Astrocyte (in vitro differentiated cells and primary cell): Measurements from ENCODE around the gene CLPX.

Experiments
- EZH2 ChIP-seq: IDR thresholded peaks from 2 replicates; pipeline ENCODE4 v1.6.1; 2012; ENCODE audit warnings: mild to moderate bottlenecking, low read length, inconsistent platforms; ENCODE audit not compliant: insufficient read depth
- TF ChIP-seq, protein P1 (sequence below): IDR thresholded peaks from 2 replicates; pipeline ENCODE4 v1.5.1; 2011; ENCODE audit warnings: low read depth, mild to moderate bottlenecking, inconsistent platforms, low read length, moderate library complexity; ENCODE audit not compliant: insufficient read depth

GRCh38 chr15:65101411-65101890 lies 83.7 kb downstream of the CLPX start:
- TF ChIP-seq, protein P1, sequence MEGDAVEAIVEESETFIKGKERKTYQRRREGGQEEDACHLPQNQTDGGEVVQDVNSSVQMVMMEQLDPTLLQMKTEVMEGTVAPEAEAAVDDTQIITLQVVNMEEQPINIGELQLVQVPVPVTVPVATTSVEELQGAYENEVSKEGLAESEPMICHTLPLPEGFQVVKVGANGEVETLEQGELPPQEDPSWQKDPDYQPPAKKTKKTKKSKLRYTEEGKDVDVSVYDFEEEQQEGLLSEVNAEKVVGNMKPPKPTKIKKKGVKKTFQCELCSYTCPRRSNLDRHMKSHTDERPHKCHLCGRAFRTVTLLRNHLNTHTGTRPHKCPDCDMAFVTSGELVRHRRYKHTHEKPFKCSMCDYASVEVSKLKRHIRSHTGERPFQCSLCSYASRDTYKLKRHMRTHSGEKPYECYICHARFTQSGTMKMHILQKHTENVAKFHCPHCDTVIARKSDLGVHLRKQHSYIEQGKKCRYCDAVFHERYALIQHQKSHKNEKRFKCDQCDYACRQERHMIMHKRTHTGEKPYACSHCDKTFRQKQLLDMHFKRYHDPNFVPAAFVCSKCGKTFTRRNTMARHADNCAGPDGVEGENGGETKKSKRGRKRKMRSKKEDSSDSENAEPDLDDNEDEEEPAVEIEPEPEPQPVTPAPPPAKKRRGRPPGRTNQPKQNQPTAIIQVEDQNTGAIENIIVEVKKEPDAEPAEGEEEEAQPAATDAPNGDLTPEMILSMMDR: peak; percentile 86
- no peak for TF ChIP-seq EZH2
